GM21367 (cell line): ENCODE data around the gene BOK.

Experiments
- ATAC-seq: cut with Tn5 transposase; IDR thresholded peaks from one replicate; pipeline ENCODE4 v1.9.1; 2021; ENCODE audit not compliant: unreplicated experiment

Gene BOK

DNA sequence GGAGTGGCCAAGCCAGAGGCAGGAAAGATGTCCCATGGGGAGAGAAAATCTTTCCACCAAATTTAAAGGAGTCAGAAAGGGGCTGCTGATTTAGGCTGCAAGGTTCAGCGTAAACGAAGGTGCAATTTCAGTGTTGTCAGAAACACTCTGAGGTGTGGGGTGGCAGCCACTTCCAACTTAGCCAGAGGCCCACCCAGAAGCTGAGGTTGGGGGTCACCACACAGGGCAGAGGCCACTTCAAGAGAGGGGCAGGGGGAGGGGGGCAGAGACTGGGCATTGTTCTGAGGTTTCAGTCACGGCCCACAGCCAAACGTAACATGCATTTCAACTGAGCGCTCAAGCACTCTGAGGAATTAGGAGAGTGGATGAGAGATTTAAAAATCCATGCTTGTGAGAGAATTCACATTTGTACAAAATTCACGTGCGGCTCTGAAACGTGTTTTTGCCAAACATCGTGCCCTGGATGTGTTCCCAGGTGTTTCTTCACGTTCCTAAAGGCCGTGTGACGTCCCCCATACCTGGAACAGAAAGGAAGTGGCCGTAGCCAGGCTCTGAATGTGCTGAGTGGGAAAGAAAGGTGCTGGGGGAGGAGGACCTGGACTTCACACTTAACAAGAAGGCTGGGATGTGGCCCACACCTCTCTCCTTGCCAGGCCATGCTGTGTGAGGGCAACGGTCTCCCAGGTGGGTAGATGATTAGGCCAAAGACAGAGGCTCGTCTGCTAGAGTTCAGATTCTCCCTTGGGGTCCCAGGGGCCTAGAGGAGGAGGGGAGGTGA lies 19.5 kb upstream of the BOK start:
- no peak for ATAC-seq

DNA sequence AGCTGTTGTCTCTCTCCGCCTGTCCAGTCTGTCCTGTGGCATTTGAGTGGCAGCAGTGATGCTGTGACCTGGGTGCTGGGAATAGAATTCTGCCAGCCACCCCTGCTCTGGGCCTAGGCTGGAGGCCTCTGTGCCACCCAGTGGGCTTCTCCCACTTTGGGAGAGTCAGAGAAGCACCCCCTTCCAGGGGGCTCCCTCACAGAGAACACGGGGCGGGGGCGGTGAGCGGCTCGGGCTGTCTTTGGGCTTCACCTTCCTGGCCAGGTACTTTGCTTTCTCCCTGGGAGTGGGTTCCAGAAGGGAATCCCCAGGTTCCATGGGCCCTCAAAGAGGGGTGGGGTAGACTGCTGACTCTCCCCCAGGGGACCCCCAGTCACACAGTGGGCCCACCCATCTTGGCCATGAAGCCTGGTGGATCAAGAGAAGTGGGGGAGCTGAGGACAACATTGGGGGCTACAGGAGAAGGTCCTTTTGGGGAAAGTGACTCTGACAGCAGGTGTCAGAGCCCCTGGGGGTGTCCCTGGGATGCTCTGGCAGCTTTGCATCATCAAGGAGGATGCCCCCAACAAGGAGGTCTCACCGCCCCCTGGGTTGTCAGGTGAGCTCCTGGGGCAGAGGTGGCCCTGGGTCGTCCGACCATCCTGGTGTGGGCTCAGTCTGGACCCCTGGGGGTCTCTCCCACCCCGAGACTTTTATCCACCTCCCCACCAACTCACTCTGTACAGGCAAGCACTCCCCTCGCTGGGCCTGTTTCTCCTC lies 18.8 kb upstream of the BOK start:
- no peak for ATAC-seq

DNA sequence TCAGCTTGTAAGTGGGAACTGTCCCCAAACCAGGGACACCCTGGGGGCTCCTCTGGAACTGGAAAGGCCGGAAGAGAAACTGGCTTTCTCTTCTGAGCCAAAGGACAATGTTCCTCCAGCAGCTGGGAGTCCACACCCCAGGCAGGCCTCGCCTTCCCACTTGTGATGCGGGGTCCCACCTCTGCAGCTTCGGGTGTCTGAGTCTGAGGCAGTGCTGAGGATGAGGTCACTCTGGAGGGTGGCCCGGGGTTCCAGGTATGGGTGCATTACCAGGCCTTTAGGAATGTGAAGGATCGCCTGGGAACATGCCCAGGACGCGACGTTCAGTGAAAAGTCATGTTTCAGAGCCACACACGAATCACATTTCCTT lies 18.2 kb upstream of the BOK start:
- ATAC-seq, result no peak

- ATAC-seq, result no peak
Observed at GRCh38 chr2:241540771-241541561, 17.6 kb upstream of the BOK start.

GRCh38 chr2:241541564-241542277 lies 16.8 kb upstream of the BOK start:
- ATAC-seq, result no peak

GRCh38 chr2:241542278-241542605 lies 16.3 kb upstream of the BOK start:
- ATAC-seq, result no peak

GRCh38 chr2:241545106-241545505 lies 13.4 kb upstream of the BOK start:
- no peak for ATAC-seq

DNA sequence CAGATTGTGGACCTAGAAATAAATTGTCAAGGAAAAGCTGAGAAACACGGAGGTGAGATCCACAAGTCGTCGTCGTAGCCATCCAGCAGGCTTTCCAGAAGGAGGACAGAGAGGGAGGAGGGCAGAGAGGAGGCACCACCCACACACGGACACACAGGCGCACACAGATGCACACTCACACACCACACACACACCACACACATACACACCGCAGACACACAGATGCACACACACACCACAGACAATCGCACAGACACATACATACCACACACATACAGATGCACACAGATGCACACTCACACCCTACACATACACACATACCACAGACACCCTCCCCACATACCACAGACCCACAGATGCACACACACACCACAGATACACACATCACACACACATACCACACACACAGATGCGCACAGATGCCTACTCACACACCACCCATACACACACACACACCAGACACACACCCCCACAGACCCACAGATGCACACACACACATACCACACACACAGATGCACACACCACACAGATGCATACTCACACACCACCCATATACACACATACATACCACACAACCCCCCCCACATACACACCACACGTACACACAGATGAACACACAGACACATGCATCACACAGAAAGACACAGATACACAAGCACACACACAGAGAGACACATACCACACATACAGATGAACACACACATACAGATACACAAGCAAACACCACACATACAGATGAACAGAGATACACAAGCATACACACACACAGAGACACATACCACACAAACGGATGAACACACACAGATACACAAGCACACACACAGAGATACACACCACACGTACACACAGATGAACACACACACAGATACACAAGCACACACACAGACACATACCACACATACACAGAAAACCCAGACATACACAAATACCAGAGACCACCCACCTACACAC lies 12.7 kb upstream of the BOK start:
- ATAC-seq, result no peak

DNA sequence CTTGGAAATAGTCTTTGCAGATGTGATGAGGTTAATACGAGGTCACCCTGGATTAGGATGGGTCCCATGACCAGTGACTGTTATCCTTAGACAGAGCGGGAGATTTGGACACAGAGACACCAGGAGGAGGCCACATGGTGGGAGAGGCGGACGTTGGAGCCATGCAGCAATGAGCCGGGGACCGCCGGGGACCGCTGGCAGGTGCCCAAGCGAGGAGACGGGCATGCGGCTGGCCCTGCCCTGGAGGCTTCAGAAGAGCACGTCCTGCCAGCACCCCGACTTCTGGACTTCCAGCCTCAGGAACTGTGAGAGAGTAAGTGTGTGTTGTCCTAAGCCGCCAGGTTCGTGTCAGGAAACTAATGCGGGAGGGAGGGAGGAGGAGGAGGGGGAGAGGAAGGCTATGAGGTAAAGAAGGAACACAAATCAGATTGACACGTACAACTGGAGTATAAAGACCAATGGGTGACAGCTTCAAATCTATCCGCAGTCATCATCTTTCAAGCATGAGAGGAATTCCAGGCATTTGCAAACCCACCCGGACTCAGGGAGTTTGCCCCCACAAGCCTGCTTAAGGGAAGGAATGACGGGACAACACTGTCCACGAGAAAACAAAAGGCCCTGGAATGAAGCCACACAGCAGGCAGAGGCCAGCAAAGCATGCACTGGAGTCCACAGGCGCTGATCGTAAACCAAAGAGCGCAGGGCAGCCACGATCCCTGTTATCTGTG lies 11.6 kb upstream of the BOK start:
- no peak for ATAC-seq

- ATAC-seq, result no peak
Observed at GRCh38 chr2:241547781-241548450, 10.6 kb upstream of the BOK start.

- no peak for ATAC-seq
Observed at GRCh38 chr2:241548451-241548835, 10.1 kb upstream of the BOK start.

DNA sequence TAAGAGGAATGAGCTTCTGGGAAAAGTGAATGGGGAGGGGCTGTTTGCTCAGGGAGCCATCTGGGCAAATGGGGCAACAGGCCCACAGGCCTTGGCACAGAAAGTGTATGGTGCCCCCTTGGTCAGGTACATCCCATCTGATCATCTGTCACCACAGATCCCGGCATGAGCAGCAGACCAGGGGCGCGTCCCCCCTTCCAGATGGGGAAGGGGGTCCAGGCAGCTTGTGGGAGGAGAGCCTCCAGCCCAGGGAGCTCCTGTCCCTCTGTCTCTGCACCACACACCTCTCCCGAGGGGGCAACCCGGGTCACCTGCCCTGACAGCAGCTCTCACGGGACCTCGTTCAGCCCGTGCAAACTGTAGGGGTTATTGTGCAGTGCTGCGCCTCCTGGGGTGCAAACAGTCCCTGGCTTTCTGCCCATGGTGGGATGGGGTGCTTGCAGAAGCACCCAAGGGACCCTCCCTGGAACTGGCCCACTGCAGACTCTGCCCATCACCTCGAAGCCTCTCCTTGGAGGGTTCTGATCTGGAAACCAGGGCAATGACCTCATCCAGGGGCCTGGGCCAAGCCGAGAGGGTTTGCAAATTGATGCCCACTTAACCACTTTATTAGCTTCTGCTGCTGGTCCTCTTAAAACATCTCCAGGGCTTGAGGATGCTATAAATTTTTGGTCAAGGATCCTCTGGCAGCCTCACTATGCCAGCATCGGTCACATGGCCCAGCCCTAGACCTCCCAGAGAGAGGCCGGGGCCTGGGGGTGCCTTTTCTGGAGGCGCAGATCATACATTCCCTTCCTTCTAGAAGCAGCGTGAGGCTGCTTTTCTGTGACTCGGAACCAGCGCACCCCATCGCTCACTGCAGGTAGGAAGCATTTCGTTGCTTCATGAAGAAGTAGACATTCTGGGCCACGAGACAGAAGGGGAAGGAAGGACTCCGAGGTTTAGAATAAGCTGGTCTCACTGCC lies 7.6 kb upstream of the BOK start:
- ATAC-seq, result no peak

- no peak for ATAC-seq
Observed at GRCh38 chr2:241551599-241551997, 6.9 kb upstream of the BOK start.

DNA sequence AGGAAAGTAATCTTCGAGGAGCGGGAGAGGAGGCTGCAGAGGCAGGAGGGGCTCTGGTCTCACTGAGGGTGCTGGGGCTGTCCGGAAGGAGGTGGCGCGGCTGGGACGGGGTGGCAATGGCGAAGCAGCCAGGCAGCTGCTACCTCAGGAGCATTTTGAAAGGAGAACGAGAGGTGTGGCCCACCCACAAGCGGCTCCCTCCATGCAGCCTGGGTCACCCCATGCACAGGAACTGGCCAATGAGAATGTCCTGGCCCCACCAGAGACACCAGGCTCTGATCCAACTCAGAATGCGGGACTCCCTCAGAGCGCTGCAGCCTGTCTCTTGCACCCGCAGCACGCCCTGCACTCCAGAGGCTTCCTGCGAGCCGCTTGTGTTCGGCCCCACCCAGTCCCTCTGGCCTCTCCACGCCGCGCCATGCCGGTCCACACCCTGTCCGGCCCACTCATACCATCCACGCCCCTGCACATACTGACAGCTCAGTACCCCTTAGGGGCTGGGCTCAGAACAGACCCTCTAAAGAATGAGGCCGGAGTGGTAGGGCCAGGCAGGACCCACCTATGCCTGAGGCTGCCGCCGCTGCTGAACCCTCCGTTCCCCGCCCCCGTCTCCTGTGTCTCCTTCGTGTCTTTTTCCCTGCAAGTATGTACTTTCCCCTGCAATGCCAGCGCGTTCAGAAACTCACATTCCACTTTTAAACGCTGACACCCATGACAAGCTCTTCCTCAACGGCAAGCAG lies 6.4 kb upstream of the BOK start:
- ATAC-seq, result no peak

- ATAC-seq, result no peak
Observed at GRCh38 chr2:241553512-241553830, 5.1 kb upstream of the BOK start.

DNA sequence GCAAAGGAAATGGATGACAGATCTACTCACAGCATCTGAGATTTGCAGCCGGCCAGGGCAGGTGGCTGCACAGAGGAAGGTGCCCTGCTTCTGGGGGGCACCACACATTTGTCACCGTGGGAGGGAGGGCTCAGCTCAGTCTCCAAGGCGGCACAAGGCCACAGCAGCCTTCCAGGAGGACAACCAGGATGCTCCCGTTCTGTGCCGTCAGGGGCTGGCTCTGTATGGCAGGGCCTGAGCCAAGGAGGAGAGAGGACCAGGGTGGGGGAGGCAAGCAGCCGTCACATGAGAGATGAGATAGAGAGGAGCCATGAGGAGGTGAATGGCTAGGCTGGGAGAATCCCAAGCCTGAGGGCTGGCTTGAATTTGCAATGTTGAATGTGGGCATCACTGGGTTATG lies 4.6 kb upstream of the BOK start:
- ATAC-seq, result no peak

DNA sequence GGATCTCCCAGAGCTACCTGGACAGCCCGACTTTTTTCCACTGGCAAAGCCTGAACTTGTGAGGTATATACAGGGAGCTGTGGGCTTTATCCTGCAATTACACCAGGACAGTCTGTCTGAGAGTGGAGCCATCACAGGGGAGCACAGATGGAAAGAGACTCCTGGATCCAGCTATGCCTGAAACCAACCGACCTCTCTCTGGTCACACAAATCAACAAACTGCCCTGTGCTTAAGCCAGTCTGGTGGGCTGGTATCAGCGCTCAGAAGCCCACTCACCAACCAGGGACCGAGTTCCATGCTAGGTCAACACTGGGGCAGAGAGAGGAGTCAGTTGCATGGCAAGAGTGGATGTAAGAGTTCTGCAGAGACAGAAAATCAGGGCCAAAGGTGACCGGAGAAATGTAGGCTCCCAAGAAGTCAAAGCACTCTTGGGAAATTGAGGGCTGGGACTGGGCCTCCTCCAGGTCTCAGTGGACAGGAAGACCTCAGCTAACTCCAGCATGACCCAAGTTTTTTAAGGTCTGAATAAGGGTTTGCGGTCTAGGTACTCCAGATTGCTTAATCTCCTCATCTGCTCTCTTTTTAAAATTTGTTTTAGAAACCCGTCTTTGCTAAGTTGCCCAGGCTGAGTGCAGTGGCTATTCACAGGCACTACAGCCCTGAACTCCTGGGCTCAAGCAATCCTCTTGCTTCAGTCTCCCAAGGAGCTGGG lies 3.8 kb upstream of the BOK start:
- no peak for ATAC-seq
